ENCODE results near the gene TSSK3. TPM values are rescaled to one million over a fixed set of nuclear protein-coding genes. Genes with fewer than 3 reads are reported as not detected.

The TSSK3 gene
- total RNA-seq, 4 donors from 2014 or later = 1.8 TPM; not detected in 3

- no peak for ATAC-seq
- in situ Hi-C loops (cut with MboI; ENCODE audit: low sequenced_read_pairs in 4 of 4) (no loop called here), intact Hi-C loops (cut with DNase I; ENCODE audit: low total_unique reads) (no loop called here)
- TF ChIP-seq POLR2A (IDR thresholded peaks at IDR 0.05) (no peak), CTCF (IDR thresholded peaks at IDR 0.05 in 4 of 5, conservative IDR thresholded peaks at IDR 0.05 in 1 of 5) (no peak)
- H3K36me3 ChIP-seq = peaks cover 0 to 100% of the 10 kb centered on the region in 2 donors
- no peak overlapping the region for H3K4me3 ChIP-seq
- no peak for DNase-seq
- no peaks in the 10 kb centered on the region for H3K27me3 ChIP-seq
- no peaks in the 10 kb centered on the region for H3K4me1 ChIP-seq
- H3K27ac ChIP-seq = no peak overlapping the region
- no peaks in the 10 kb centered on the region for H3K9me3 ChIP-seq
These were observed 17.7 kb downstream of the TSSK3 start for GRCh38 chr1:32380057-32380456.

DNA sequence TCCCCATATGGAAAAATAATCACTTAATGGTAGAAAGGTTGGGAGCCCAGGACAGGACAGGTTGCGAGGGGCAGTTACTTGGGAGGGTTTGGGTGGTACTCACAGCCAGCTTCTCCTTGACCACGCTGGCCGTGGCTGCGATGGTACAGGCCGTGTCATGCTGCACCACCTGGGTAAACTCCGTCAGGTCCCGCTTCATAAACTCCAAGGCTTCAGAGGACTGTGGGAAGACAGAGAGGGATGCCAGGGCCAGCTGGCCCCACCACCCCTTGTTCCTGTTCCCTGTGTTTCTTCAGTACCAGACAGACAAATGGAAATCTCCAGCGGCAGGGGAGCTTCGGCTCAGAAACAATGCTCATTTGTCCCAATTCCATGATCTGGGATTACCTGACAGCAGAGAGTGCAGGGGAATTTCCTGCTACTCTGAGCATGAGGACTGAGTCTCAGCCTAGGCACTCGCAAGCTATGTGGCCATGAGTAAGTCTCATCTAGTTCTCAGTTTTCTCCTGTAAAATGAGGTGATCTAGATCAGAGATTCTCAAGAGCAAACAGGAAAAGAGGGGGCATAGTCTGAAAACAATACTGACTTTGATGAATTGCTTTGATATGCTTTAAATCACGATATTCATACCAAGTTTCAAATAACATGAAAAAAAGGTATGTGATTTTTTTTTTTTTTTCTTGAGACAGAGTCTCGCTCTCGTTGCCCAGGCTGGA, 24.5 kb downstream of the TSSK3 start:
- Histone ChIP-seq H3K36me3 (peaks cover 0 to 95% of the 10 kb centered on the region in 2 donors), H3K4me3 (no peak overlapping the region), H3K27me3 (no peaks in the 10 kb centered on the region), H3K4me1 (peaks cover 4 to 12% of the 10 kb centered on the region in 2 donors), H3K9me3 (no peaks in the 10 kb centered on the region), H3K27ac (no peak overlapping the region)
- TF ChIP-seq CTCF (IDR thresholded peaks at IDR 0.05 in 4 of 5, conservative IDR thresholded peaks at IDR 0.05 in 1 of 5) (no peak), POLR2A (IDR thresholded peaks at IDR 0.05) (no peak)
- intact Hi-C loops (cut with DNase I; ENCODE audit: low total_unique reads) (no loop called here), in situ Hi-C loops (cut with MboI; ENCODE audit: low sequenced_read_pairs in 4 of 4) (no loop called here)
- no peak for DNase-seq
- ATAC-seq = no peak

DNA sequence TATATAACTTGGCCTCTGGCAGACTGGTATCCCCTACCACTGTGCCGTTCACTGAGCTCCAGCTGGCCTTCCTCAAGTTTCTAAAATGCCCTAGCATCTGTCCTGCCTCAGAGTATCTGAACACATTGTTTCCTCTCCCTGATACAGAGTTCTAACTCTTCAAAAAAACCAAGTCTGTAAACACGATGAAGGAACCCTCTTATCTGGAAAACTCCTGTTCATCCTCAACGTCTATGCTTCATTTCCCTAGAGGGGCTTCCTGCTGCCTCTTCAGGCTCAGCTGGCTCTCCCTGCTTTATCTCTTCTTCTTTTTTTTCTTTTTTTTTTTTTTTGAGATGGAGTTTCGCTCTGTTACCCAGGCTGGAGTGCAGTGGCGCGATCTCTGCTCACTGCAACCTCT, 26.3 kb downstream of the TSSK3 start:
- peaks cover 20 to 29% of the 10 kb centered on the region in 2 donors for H3K4me1 ChIP-seq
- TF ChIP-seq CTCF (IDR thresholded peaks at IDR 0.05 in 4 of 5, conservative IDR thresholded peaks at IDR 0.05 in 1 of 5) (no peak), POLR2A (IDR thresholded peaks at IDR 0.05) (no peak)
- intact Hi-C loops (cut with DNase I; ENCODE audit: low total_unique reads) (no loop called here), in situ Hi-C loops (cut with MboI; ENCODE audit: low sequenced_read_pairs in 4 of 4) (no loop called here)
- H3K9me3 ChIP-seq = no peaks in the 10 kb centered on the region
- H3K27me3 ChIP-seq = no peaks in the 10 kb centered on the region
- no peak overlapping the region for H3K4me3 ChIP-seq
- no peak for ATAC-seq
- no peak for DNase-seq
- peaks cover 0 to 85% of the 10 kb centered on the region in 2 donors for H3K36me3 ChIP-seq
- no peak overlapping the region for H3K27ac ChIP-seq

DNA sequence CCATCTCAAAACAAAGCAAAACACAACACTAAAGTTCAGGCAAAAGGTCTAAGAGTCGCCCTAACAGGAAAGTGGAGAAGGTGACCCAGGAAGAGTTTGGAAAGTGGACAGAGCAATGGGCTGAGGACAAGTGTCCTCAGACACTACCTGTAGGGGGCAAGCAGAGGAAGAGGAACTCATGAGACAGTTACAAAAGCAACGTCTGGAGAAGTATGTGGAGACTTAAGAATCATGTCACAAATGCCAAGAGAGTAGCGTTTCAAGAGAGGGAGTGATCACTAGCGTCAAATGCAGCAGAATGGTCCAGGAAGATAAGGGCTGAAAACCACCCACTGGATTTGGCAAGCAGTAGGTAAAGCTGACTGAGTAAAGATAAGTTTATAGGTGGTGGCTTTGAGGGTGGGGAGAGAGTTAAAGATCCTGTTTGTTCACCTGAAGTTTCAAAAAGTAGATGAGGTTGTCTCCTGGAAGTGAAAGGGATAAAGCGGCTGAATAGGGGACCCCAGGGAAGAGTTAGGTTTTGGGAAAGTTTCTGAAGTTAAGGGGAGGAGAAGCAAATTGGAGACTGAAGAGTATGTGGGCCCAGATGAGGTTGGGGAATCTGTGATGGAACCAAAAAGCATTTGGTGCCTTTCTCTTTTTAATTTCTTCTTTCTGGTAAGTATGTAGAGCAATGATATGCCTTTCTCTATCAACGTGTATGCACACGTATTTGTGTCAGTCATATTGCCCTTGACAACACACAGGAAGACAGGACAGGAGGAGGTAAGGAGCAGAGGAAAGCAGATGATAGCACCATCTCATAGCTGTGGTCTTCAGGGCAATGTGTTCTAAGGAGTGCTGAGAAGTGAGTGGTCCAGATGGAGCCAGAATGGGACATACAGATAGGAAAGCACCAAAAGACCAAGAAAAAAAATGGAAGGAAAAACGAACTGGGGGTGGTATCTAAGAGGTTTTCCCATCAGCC, 28.8 kb downstream of the TSSK3 start:
- peaks cover 0 to 59% of the 10 kb centered on the region in 2 donors for H3K36me3 ChIP-seq
- H3K27ac ChIP-seq = no peak overlapping the region
- peaks cover 25 to 39% of the 10 kb centered on the region in 2 donors for H3K4me1 ChIP-seq
- ATAC-seq = no peak
- TF ChIP-seq CTCF (IDR thresholded peaks at IDR 0.05 in 4 of 5, conservative IDR thresholded peaks at IDR 0.05 in 1 of 5) (no peak), POLR2A (IDR thresholded peaks at IDR 0.05) (no peak)
- H3K9me3 ChIP-seq = no peaks in the 10 kb centered on the region
- intact Hi-C loops (cut with DNase I; ENCODE audit: low total_unique reads) (no loop called here), in situ Hi-C loops (cut with MboI; ENCODE audit: low sequenced_read_pairs in 4 of 4) (no loop called here)
- no peak for DNase-seq
- no peak overlapping the region for H3K4me3 ChIP-seq
- no peaks in the 10 kb centered on the region for H3K27me3 ChIP-seq

Data from gastrocnemius medialis (tissue), 4 donors.